Measurements from ENCODE around the gene CTNNA3.

Gene CTNNA3

GRCh38 chr10:66378117-66378876, 1317.7 kb downstream of the CTNNA3 start (continued):
- TF ChIP-seq ZBTB11 (tag by site-specific recombination; conservative IDR thresholded peaks at IDR 0.05; ENCODE audit: low read depth) (no peak), ZNF366 (tag by site-specific recombination; conservative IDR thresholded peaks at IDR 0.05) (no peak), ZNF843 (tag by site-specific recombination; IDR thresholded peaks at IDR 0.05) (no peak), HOXD13 (CRISPR knock-in tag; IDR thresholded peaks at IDR 0.05; ENCODE audit: borderline replicate concordance) (no peak), SCRT1 (tag by site-specific recombination; IDR thresholded peaks at IDR 0.05; ENCODE audit: borderline replicate concordance) (no peak), ZNF10 (tag by site-specific recombination; IDR thresholded peaks at IDR 0.05) (no peak), ZNF510 (tag by site-specific recombination; IDR thresholded peaks at IDR 0.05; ENCODE audit: insufficient replicate concordance) (no peak), ZBTB48 (tag by site-specific recombination; IDR thresholded peaks at IDR 0.05) (no peak), ZNF514 (tag by site-specific recombination; IDR thresholded peaks at IDR 0.05) (no peak), ZNF776 (tag by site-specific recombination; IDR thresholded peaks at IDR 0.05; ENCODE audit: borderline replicate concordance) (no peak)
- TF ChIP-seq, protein P1, sequence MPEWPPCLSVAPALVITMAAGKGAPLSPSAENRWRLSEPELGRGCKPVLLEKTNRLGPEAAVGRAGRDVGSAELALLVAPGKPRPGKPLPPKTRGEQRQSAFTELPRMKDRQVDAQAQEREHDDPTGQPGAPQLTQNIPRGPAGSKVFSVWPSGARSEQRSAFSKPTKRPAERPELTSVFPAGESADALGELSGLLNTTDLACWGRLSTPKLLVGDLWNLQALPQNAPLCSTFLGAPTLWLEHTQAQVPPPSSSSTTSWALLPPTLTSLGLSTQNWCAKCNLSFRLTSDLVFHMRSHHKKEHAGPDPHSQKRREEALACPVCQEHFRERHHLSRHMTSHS (tag by site-specific recombination; IDR thresholded peaks at IDR 0.05), result no peak

- Histone ChIP-seq H3K9me3 (ENCODE audit: control insufficient read depth, insufficient read depth, low read depth, low read length) (no peaks in the 10 kb centered on the region), H3K4me3 (ENCODE audit: low read depth, low read length) (no peak overlapping the region), H3K27ac (ENCODE audit: extremely low read depth, low read depth, low read length) (no peak overlapping the region), H3K4me1 (ENCODE audit: control insufficient read depth, insufficient read depth, low read length) (no peaks in the 10 kb centered on the region), H3K36me3 (ENCODE audit: control insufficient read depth in 2 of 2, insufficient read depth in 1 of 2, low read length in 2 of 2) (no peaks in the 10 kb centered on the region)
- POLR2A ChIA-PET, result no interaction called here
- TF ChIP-seq ZNF501 (tag by site-specific recombination; IDR thresholded peaks at IDR 0.05) (no peak), ZNF473 (tag by site-specific recombination; IDR thresholded peaks at IDR 0.05) (no peak), MZF1 (tag by site-specific recombination; IDR thresholded peaks at IDR 0.05; ENCODE audit: borderline replicate concordance) (no peak), ZNF654 (tag by site-specific recombination; IDR thresholded peaks at IDR 0.05; ENCODE audit: low read depth) (no peak), ZNF561 (tag by site-specific recombination; IDR thresholded peaks at IDR 0.05; ENCODE audit: borderline replicate concordance) (no peak), GLIS2 (tag by site-specific recombination; IDR thresholded peaks at IDR 0.05) (no peak), ZSCAN23 (tag by site-specific recombination; IDR thresholded peaks at IDR 0.05) (no peak), ZNF175 (tag by site-specific recombination; IDR thresholded peaks at IDR 0.05) (no peak)
- TF ChIP-seq, protein P2, sequence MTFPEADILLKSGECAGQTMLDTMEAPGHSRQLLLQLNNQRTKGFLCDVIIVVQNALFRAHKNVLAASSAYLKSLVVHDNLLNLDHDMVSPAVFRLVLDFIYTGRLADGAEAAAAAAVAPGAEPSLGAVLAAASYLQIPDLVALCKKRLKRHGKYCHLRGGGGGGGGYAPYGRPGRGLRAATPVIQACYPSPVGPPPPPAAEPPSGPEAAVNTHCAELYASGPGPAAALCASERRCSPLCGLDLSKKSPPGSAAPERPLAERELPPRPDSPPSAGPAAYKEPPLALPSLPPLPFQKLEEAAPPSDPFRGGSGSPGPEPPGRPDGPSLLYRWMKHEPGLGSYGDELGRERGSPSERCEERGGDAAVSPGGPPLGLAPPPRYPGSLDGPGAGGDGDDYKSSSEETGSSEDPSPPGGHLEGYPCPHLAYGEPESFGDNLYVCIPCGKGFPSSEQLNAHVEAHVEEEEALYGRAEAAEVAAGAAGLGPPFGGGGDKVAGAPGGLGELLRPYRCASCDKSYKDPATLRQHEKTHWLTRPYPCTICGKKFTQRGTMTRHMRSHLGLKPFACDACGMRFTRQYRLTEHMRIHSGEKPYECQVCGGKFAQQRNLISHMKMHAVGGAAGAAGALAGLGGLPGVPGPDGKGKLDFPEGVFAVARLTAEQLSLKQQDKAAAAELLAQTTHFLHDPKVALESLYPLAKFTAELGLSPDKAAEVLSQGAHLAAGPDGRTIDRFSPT (tag by site-specific recombination; IDR thresholded peaks at IDR 0.05), result no peak
- TF ChIP-seq, protein P3, sequence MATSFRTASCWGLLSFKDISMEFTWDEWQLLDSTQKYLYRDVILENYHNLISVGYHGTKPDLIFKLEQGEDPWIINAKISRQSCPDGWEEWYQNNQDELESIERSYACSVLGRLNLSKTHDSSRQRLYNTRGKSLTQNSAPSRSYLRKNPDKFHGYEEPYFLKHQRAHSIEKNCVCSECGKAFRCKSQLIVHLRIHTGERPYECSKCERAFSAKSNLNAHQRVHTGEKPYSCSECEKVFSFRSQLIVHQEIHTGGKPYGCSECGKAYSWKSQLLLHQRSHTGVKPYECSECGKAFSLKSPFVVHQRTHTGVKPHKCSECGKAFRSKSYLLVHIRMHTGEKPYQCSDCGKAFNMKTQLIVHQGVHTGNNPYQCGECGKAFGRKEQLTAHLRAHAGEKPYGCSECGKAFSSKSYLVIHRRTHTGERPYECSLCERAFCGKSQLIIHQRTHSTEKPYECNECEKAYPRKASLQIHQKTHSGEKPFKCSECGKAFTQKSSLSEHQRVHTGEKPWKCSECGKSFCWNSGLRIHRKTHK (tag by site-specific recombination; IDR thresholded peaks at IDR 0.05), result no peak
- CTCF ChIA-PET, result no interaction called here
Measured at GRCh38 chr10:66368146-66368545, 1327.8 kb downstream of the CTNNA3 start.
